Thoracic aorta (tissue), 2 donors: ENCODE data around the gene WDFY3. TPM values are rescaled to one million over a fixed set of nuclear protein-coding genes. Genes with fewer than 3 reads are reported as not detected.

Experiments
- ATAC-seq: fragments of 150-250 bp; one replicate; pipeline ENCODE4 v1.8.0; 2017; ENCODE audit warnings: low read depth; ENCODE audit not compliant: insufficient number of reproducible peaks, low FRiP score
- DNase-seq: peaks from one replicate; pipeline ENCODE4 v3.0.0-alpha.2; 2020; ENCODE audit warnings: low spot score
- H3K27ac ChIP-seq, 2 donors: fragments of 200-600 bp; sonication (generic); 1 replicate in 1 of 2; 2 replicates in 1 of 2; pipeline ENCODE4 v1.5.1; 2016; ENCODE audit warnings: mild to moderate bottlenecking in 2 of 2, moderate library complexity in 2 of 2
- H3K27me3 ChIP-seq: fragments of 200-600 bp; sonication (generic); replicated peaks from 2 replicates; pipeline ENCODE4 v1.6.0; 2016; ENCODE audit warnings: mild to moderate bottlenecking; ENCODE audit not compliant: insufficient read depth
- H3K36me3 ChIP-seq: fragments of 200-600 bp; sonication (generic); one replicate; pipeline ENCODE4 v1.5.1; 2016
- H3K4me1 ChIP-seq, 2 donors: fragments of 200-600 bp; sonication (generic); 1 replicate in 1 of 2; 2 replicates in 1 of 2; pipeline versions ENCODE4 v1.5.1 to v1.6.0; 2016; ENCODE audit warnings: low read depth in 2 of 2, mild to moderate bottlenecking in 1 of 2; ENCODE audit not compliant: control insufficient read depth in 1 of 2
- H3K4me3 ChIP-seq: fragments of 200-600 bp; sonication (generic); 2 replicates; pipeline ENCODE4 v1.5.1; 2016; ENCODE audit warnings: mild to moderate bottlenecking
- H3K9me3 ChIP-seq: fragments of 200-600 bp; sonication (generic); 2 replicates; pipeline ENCODE4 v1.5.1; 2016
- CTCF ChIP-seq: fragments of 200-600 bp; sonication (generic); IDR thresholded peaks from one replicate; pipeline ENCODE4 v1.5.1; 2019; ENCODE audit warnings: antibody characterized with exemption
- total RNA-seq, 2 donors: library from RNA; depleted of rRNA; stranded (reverse); fragments of >200 nt; gene quantifications; one replicate each; pipeline versions ENCODE4 v1.1.0 to v1.2.3, GENCODE V29; 2016

The WDFY3 gene
- total RNA-seq, 2 donors from 2014 or later, result 116 to 140 TPM

GRCh38 chr4:84967243-84967690 is 777 bp upstream of the WDFY3 start:
- no peaks in the 10 kb centered on the region for H3K36me3 ChIP-seq
- DNase-seq (no peak), ATAC-seq (no peak)
- peaks cover 6 to 34% of the 10 kb centered on the region in 2 donors for H3K4me1 ChIP-seq
- no peaks in the 10 kb centered on the region for H3K9me3 ChIP-seq
- H3K27me3 ChIP-seq, result no peaks in the 10 kb centered on the region
- H3K27ac ChIP-seq, result peak overlapping the region; percentile 86 to 87
- TF ChIP-seq CTCF, result no peak
- H3K4me3 ChIP-seq, result peak overlapping the region; percentile 91

GRCh38 chr4:84965553-84966381 is 723 bp downstream of the WDFY3 start:
- no peak for TF ChIP-seq CTCF
- H3K4me1 ChIP-seq, result peaks cover 11 to 40% of the 10 kb centered on the region in 2 donors
- ATAC-seq, result peak; percentile 4
- H3K4me3 ChIP-seq, result peak overlapping the region; percentile 91
- peak overlapping the region; percentile 86 to 87 for H3K27ac ChIP-seq
- DNase-seq, result no peak
- no peaks in the 10 kb centered on the region for H3K9me3 ChIP-seq
- no peaks in the 10 kb centered on the region for H3K27me3 ChIP-seq
- no peaks in the 10 kb centered on the region for H3K36me3 ChIP-seq

- peak overlapping the region; percentile 86 to 87 for H3K27ac ChIP-seq
- no peaks in the 10 kb centered on the region for H3K9me3 ChIP-seq
- H3K36me3 ChIP-seq, result no peaks in the 10 kb centered on the region
- TF ChIP-seq CTCF, result no peak
- DNase-seq (no peak), ATAC-seq (no peak)
- no peaks in the 10 kb centered on the region for H3K27me3 ChIP-seq
- H3K4me1 ChIP-seq, result peaks cover 14 to 41% of the 10 kb centered on the region in 2 donors
- H3K4me3 ChIP-seq, result peak overlapping the region; percentile 91
Measured at GRCh38 chr4:84964995-84965552, 1.4 kb downstream of the WDFY3 start.

GRCh38 chr4:84962102-84962501 is 4.4 kb downstream of the WDFY3 start:
- peaks cover 37 to 60% of the 10 kb centered on the region in 2 donors for H3K4me1 ChIP-seq
- no peak overlapping the region for H3K27ac ChIP-seq

More at GRCh38 chr4:84962102-84962501, 4.4 kb downstream of the WDFY3 start:
- Histone ChIP-seq H3K27me3 (no peaks in the 10 kb centered on the region), H3K36me3 (no peaks in the 10 kb centered on the region), H3K4me3 (no peak overlapping the region), H3K9me3 (no peaks in the 10 kb centered on the region)
- DNase-seq (no peak), ATAC-seq (no peak)
- no peak for TF ChIP-seq CTCF
